H9 (cell line): Measurements from ENCODE around the gene ST6GAL2. TPM values are rescaled to one million over a fixed set of nuclear protein-coding genes. Genes with fewer than 3 reads are reported as not detected.

Experiments used
- DNase-seq: peaks from one replicate; pipeline ENCODE4 v3.0.0-alpha.2; 2017
- H2AFZ ChIP-seq: one replicate; pipeline ENCODE4 v1.6.1; 2013; ENCODE audit warnings: mild to moderate bottlenecking, low read length, control low read depth, moderate library complexity
- H2AK5ac ChIP-seq: 2 replicates; pipeline ENCODE4 v1.6.1; 2013; ENCODE audit warnings: low read length, control low read depth, mixed read lengths; ENCODE audit not compliant: insufficient read length
- H2BK120ac ChIP-seq: one replicate; pipeline ENCODE4 v1.6.1; 2013; ENCODE audit warnings: low read depth, mild to moderate bottlenecking, low read length, control low read depth, inconsistent platforms; ENCODE audit not compliant: poor library complexity, severe bottlenecking
- H2BK12ac ChIP-seq: 2 replicates; pipeline ENCODE4 v1.6.1; 2013; ENCODE audit warnings: low read length, control low read depth, mixed read lengths, low read depth; ENCODE audit not compliant: insufficient read length
- H2BK15ac ChIP-seq: 2 replicates; pipeline ENCODE4 v1.6.1; 2013; ENCODE audit warnings: low read depth, low read length, control low read depth
- H2BK20ac ChIP-seq: one replicate; pipeline ENCODE4 v1.6.1; 2013; ENCODE audit warnings: low read depth, mild to moderate bottlenecking, low read length, control low read depth, inconsistent platforms; ENCODE audit not compliant: poor library complexity, severe bottlenecking
- H2BK5ac ChIP-seq: 2 replicates; pipeline ENCODE4 v1.6.1; 2013; ENCODE audit warnings: low read length, control low read depth, mixed read lengths; ENCODE audit not compliant: insufficient read length
- H3K14ac ChIP-seq: 2 replicates; pipeline ENCODE4 v1.6.1; 2013; ENCODE audit warnings: low read length, control low read depth; ENCODE audit not compliant: insufficient read depth
- H3K18ac ChIP-seq: 2 replicates; pipeline ENCODE4 v1.6.1; 2013; ENCODE audit warnings: low read depth, mild to moderate bottlenecking, mixed read lengths, low read length, control low read depth; ENCODE audit not compliant: insufficient read length
- H3K23ac ChIP-seq: 2 replicates; pipeline ENCODE4 v1.6.1; 2013; ENCODE audit warnings: low read length, control low read depth, mixed read lengths, low read depth; ENCODE audit not compliant: insufficient read length
- H3K23me2 ChIP-seq: 2 replicates; pipeline ENCODE4 v1.6.1; 2013; ENCODE audit warnings: low read depth, mild to moderate bottlenecking, mixed read lengths, low read length, control low read depth; ENCODE audit not compliant: insufficient read length, poor library complexity, severe bottlenecking
- H3K27ac ChIP-seq: 2 replicates; pipeline ENCODE4 v1.5.1; 2013; ENCODE audit warnings: low read length, control low read depth, mixed read lengths, low read depth; ENCODE audit not compliant: insufficient read length
- H3K27me3 ChIP-seq: 2 replicates; pipeline ENCODE4 v1.6.1; 2013; ENCODE audit warnings: low read length, control low read depth, inconsistent platforms; ENCODE audit not compliant: insufficient read depth
- H3K4ac ChIP-seq: 2 replicates; pipeline ENCODE4 v1.6.1; 2013; ENCODE audit warnings: low read depth, mild to moderate bottlenecking, control low read depth, inconsistent platforms, low read length, moderate library complexity
- H3K4me1 ChIP-seq: 2 replicates; pipeline ENCODE4 v1.6.1; 2013; ENCODE audit warnings: low read length, control low read depth, inconsistent platforms; ENCODE audit not compliant: insufficient read depth
- H3K4me2 ChIP-seq: 2 replicates; pipeline ENCODE4 v1.6.1; 2013; ENCODE audit warnings: low read length, control low read depth, mixed read lengths; ENCODE audit not compliant: insufficient read length, insufficient read depth
- H3K56ac ChIP-seq: 2 replicates; pipeline ENCODE4 v1.6.1; 2013; ENCODE audit warnings: low read depth, mild to moderate bottlenecking, mixed read lengths, low read length, control low read depth; ENCODE audit not compliant: insufficient read length
- H3K79me1 ChIP-seq: 2 replicates; pipeline ENCODE4 v1.6.1; 2013; ENCODE audit warnings: low read depth, mild to moderate bottlenecking, moderate library complexity, low read length, control low read depth, inconsistent platforms; ENCODE audit not compliant: insufficient read depth, poor library complexity, severe bottlenecking
- H3K79me2 ChIP-seq: 2 replicates; pipeline ENCODE4 v1.6.1; 2013; ENCODE audit warnings: low read length, control low read depth, inconsistent platforms; ENCODE audit not compliant: insufficient read depth
- H3K9ac ChIP-seq: 2 replicates; pipeline ENCODE4 v1.6.1; 2013; ENCODE audit warnings: low read length, control low read depth, mixed read lengths; ENCODE audit not compliant: insufficient read length; ENCODE audit errors: extremely low read depth
- H3K9me3 ChIP-seq: one replicate; pipeline ENCODE4 v1.6.1; 2013; ENCODE audit warnings: low read depth, low read length, inconsistent platforms; ENCODE audit not compliant: control insufficient read depth
- H3T11ph ChIP-seq: one replicate; pipeline ENCODE4 v1.6.1; 2013; ENCODE audit warnings: mild to moderate bottlenecking, low read length, control low read depth, inconsistent platforms
- H4K20me1 ChIP-seq: one replicate; pipeline ENCODE4 v1.6.1; 2013; ENCODE audit not compliant: control insufficient read depth, insufficient read length, insufficient read depth
- H4K5ac ChIP-seq: 2 replicates; pipeline ENCODE4 v1.6.1; 2013; ENCODE audit warnings: low read depth, mild to moderate bottlenecking, mixed read lengths, low read length, control low read depth; ENCODE audit not compliant: insufficient read length
- H4K8ac ChIP-seq: replicated peaks from 2 replicates; pipeline ENCODE4 v1.6.1; 2013; ENCODE audit warnings: low read length, control low read depth, mixed read lengths, low read depth; ENCODE audit not compliant: insufficient read length
- H4K91ac ChIP-seq: 2 replicates; pipeline ENCODE4 v1.6.1; 2013; ENCODE audit warnings: low read depth, mild to moderate bottlenecking, moderate library complexity, mixed read lengths, low read length, control low read depth; ENCODE audit not compliant: insufficient read length
- H3K27ac Mint-ChIP-seq, 3 experiments: 2 replicates in 2 of 3; 3 replicates in 1 of 3; pipeline ENCODE4 v1.8.0; 2020 to 2021; ENCODE audit warnings: mixed read lengths in 3 of 3, mild to moderate bottlenecking in 1 of 3, moderate library complexity in 1 of 3
- H3K27me3 Mint-ChIP-seq: 2 replicates; pipeline ENCODE4 v1.8.0; 2021; ENCODE audit warnings: low read depth, mild to moderate bottlenecking, moderate library complexity, mixed read lengths
- H3K36me3 Mint-ChIP-seq, 3 experiments: 2 replicates in 2 of 3; 3 replicates in 1 of 3; pipeline ENCODE4 v1.8.0; 2020 to 2021; ENCODE audit warnings: low read depth in 3 of 3, mixed read lengths in 3 of 3; ENCODE audit not compliant: insufficient read depth in 1 of 3
- H3K4me1 Mint-ChIP-seq, 2 experiments: 2 replicates each; pipeline ENCODE4 v1.8.0; 2020; ENCODE audit warnings: mixed read lengths in 2 of 2
- H3K4me3 Mint-ChIP-seq, 2 experiments: 2 replicates in 1 of 2; 3 replicates in 1 of 2; pipeline ENCODE4 v1.8.0; 2020 to 2021; ENCODE audit warnings: mild to moderate bottlenecking in 2 of 2, mixed read lengths in 2 of 2, moderate library complexity in 1 of 2
- H3K9me3 Mint-ChIP-seq, 2 experiments: 2 replicates in 1 of 2; 3 replicates in 1 of 2; pipeline ENCODE4 v1.8.0; 2020; ENCODE audit warnings: mild to moderate bottlenecking in 2 of 2, mixed read lengths in 2 of 2, moderate library complexity in 1 of 2
- CTCF ChIP-seq: fragments of 200-600 bp; sonication (generic); conservative IDR thresholded peaks from 3 replicates; pipeline ENCODE4 v1.8.0; 2021; ENCODE audit warnings: antibody characterized with exemption, mild to moderate bottlenecking
- whole genome bisulfite sequencing: extraction: QIAGEN DNeasy Blood & Tissue Kit; methylation state at CpG from one replicate; pipeline ENCODE4 v1.1.7; 2013; ENCODE audit warnings: missing lambda C conversion rate, low lambda C conversion rate, mixed read lengths; ENCODE audit not compliant: insufficient read length; ENCODE audit errors: extremely low coverage; 5-methylcytosine and 5-hydroxymethylcytosine counted together
- total RNA-seq: library from RNA; stranded (reverse); gene quantifications from 2 replicates; pipeline ENCODE4 v1.2.1, GENCODE V29; 2021

The ST6GAL2 gene
- total RNA-seq, 1 experiment from 2014 or later = 7.6 TPM

- no peak overlapping the region for H3K18ac ChIP-seq
- Mint-ChIP-seq H3K36me3 (peaks cover 34 to 40% (median 38%) of the 10 kb centered on the region in 3 experiments), H3K27ac (no peak overlapping the region), H3K4me1 (peaks cover 4 to 6% of the 10 kb centered on the region in 2 experiments; a peak in 2 of 4 replicates), H3K9me3 (peaks cover 2 to 3% of the 10 kb centered on the region in 2 experiments; a peak in 3 of 5 replicates), H3K27me3 (no peaks in the 10 kb centered on the region), H3K4me3 (no peak overlapping the region)
- no peak overlapping the region for H2BK20ac ChIP-seq
- H3K4me1 ChIP-seq = no peaks in the 10 kb centered on the region
- H4K8ac ChIP-seq = no peak overlapping the region
- H2AK5ac ChIP-seq = no peak overlapping the region
- H3K56ac ChIP-seq = no peak overlapping the region
- no peak overlapping the region for H2BK5ac ChIP-seq
- H3K4me2 ChIP-seq = no peak overlapping the region
- H3K4ac ChIP-seq = no peak overlapping the region
- no peak overlapping the region for H4K91ac ChIP-seq
- H2AFZ ChIP-seq = no peak overlapping the region
- no peak overlapping the region for H2BK120ac ChIP-seq
- no peaks in the 10 kb centered on the region for H3K27me3 ChIP-seq
- TF ChIP-seq CTCF = no peak
- H3K9ac ChIP-seq = no peak overlapping the region
- H4K5ac ChIP-seq = no peak overlapping the region
- H3K14ac ChIP-seq = no peak overlapping the region
- WGBS = no CpG with 5 or more reads among the region's 3 CpGs
- H3K23ac ChIP-seq = no peak overlapping the region
- H3K79me2 ChIP-seq = no peaks in the 10 kb centered on the region
- H2BK12ac ChIP-seq = no peak overlapping the region
- H4K20me1 ChIP-seq = no peaks in the 10 kb centered on the region
- peaks cover 4% of the 10 kb centered on the region for H3K9me3 ChIP-seq
- H3T11ph ChIP-seq = no peak overlapping the region
- H3K27ac ChIP-seq = no peak overlapping the region
- no peaks in the 10 kb centered on the region for H3K23me2 ChIP-seq
- DNase-seq = no peak
- H2BK15ac ChIP-seq = no peak overlapping the region
- no peaks in the 10 kb centered on the region for H3K79me1 ChIP-seq
Observed at GRCh38 chr2:106827158-106827557, 58.8 kb downstream of the ST6GAL2 start.
